ENCODE results near the gene DISP3. TPM values are rescaled to one million over a fixed set of nuclear protein-coding genes. Genes with fewer than 3 reads are reported as not detected.

The DISP3 gene
- polyA plus RNA-seq, 1 donor (not counting 4 experiments of a cell fraction or from before 2014, with no cell fraction given), result not detected

DNA sequence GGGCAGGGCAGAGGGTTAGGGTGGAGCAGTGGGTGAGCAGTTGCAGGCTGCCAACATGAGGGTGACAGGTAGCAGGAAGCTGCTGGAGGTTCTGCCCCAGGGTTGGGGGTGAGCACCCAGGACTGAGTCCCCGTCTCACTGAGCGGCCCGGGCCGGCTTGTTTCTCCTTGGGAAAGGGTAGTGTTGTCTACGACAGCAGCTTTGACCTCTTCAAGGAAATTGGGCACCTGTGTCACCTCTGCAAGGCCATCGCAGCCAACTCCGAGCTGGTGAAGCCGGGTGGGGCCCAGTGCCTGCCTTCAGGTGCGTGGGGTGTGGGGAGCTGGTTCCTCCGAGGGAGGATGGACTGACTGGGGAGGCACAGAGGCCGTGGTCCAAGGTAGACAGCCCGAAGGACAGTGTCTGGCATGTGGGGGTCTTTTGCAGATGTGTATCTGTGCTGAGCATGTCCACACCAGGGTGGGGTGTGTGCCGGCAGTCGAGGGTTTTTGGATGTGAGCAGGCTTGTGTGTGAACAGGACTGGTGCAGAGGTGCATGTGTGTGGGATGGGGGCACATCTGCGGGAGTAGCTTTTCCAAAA is 51.9 kb downstream of the DISP3 start:
- H3K9me3 ChIP-seq (ENCODE audit: control insufficient read depth, low read depth, low read length), result no peaks in the 10 kb centered on the region
- dilution Hi-C loops (cut with MboI; ENCODE audit: extremely low pct_ligation_motif_present, low sequenced_read_pairs), result no loop called here

DNA sequence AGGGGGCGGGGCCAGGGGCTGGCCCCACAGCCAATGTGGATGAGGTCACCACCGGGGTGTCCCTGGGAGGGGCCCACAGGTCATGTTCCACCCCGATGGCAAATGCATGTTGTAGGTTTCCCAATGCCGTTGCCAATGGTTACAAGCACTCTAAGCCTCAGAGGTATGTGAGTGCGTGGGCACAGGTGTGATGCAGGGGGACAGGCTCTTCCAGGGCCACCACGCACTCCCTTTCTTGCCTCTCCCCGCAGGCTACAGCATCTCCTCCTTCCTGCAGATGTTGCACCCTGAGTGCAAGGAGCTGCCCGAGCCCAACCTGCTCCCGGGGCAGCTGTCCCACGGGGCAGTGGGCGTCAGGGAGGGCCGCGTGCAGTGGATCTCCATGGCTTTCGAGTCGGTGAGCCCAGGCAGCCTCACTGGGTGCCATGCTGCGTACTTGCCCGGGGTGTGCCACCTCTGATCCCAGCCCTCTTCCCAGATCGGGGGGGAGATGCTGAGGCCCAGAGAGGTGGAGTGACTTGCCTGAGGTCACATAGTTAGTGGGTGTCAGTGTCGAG is 52.4 kb downstream of the DISP3 start:
- H3K27ac ChIP-seq (ENCODE audit: control insufficient read depth, insufficient read depth, low read length), result no peak overlapping the region
- no peak for TF ChIP-seq EZH2 (IDR thresholded peaks at IDR 0.05; ENCODE audit: low read length)
- TF ChIP-seq, protein P1, sequence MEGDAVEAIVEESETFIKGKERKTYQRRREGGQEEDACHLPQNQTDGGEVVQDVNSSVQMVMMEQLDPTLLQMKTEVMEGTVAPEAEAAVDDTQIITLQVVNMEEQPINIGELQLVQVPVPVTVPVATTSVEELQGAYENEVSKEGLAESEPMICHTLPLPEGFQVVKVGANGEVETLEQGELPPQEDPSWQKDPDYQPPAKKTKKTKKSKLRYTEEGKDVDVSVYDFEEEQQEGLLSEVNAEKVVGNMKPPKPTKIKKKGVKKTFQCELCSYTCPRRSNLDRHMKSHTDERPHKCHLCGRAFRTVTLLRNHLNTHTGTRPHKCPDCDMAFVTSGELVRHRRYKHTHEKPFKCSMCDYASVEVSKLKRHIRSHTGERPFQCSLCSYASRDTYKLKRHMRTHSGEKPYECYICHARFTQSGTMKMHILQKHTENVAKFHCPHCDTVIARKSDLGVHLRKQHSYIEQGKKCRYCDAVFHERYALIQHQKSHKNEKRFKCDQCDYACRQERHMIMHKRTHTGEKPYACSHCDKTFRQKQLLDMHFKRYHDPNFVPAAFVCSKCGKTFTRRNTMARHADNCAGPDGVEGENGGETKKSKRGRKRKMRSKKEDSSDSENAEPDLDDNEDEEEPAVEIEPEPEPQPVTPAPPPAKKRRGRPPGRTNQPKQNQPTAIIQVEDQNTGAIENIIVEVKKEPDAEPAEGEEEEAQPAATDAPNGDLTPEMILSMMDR (optimal IDR thresholded peaks at IDR 0.05 in 1 of 3, IDR thresholded peaks at IDR 0.05 in 1 of 3, conservative IDR thresholded peaks at IDR 0.05 in 1 of 3; ENCODE audit: extremely low read depth in 1 of 3, insufficient read depth in 2 of 3, low read length in 3 of 3), result no peak
- H3K4me1 ChIP-seq (ENCODE audit: control insufficient read depth, extremely low read depth, insufficient read depth, low read length), result no peaks in the 10 kb centered on the region
- no peaks in the 10 kb centered on the region for H3K9me1 ChIP-seq (ENCODE audit: control insufficient read depth, extremely low read depth, insufficient read depth, low read length)
- no peak overlapping the region for H2AFZ ChIP-seq (ENCODE audit: control insufficient read depth, low read length)
- no peak overlapping the region for H3K4me3 ChIP-seq (ENCODE audit: control insufficient read depth in 2 of 3, extremely low read depth in 1 of 3, insufficient read depth in 2 of 3, low read depth in 1 of 3, low read length in 3 of 3)
- DNase-seq (ENCODE audit: low read depth, low spot score) (no peak), FAIRE-seq (no peak)
- no peaks in the 10 kb centered on the region for H3K9me3 ChIP-seq (ENCODE audit: control insufficient read depth, low read depth, low read length)
- dilution Hi-C loops (cut with MboI; ENCODE audit: extremely low pct_ligation_motif_present, low sequenced_read_pairs), result no loop called here
- no peak overlapping the region for H3K9ac ChIP-seq (ENCODE audit: control insufficient read depth, extremely low read depth, insufficient read depth, low read length)
- H3K27me3 ChIP-seq (ENCODE audit: control insufficient read depth, extremely low read depth, insufficient read depth, low read length), result peaks cover 6% of the 10 kb centered on the region
- no peaks in the 10 kb centered on the region for H3K79me2 ChIP-seq (ENCODE audit: control insufficient read depth, insufficient read depth, low read length)
- no peak overlapping the region for H3K4me2 ChIP-seq (ENCODE audit: control insufficient read depth, extremely low read depth, insufficient read depth, low read depth, low read length)
- H4K20me1 ChIP-seq (ENCODE audit: control insufficient read depth, extremely low read depth, insufficient read depth, low read length), result no peaks in the 10 kb centered on the region
- no peaks in the 10 kb centered on the region for H3K36me3 ChIP-seq (ENCODE audit: control insufficient read depth in 2 of 2, extremely low read depth in 1 of 2, insufficient read depth in 2 of 2, low read length in 2 of 2)

More for the DNA sequence above, 51.9 kb downstream of the DISP3 start:
- H3K9ac ChIP-seq (ENCODE audit: control insufficient read depth, extremely low read depth, insufficient read depth, low read length), result no peak overlapping the region
- no peak overlapping the region for H3K27ac ChIP-seq (ENCODE audit: control insufficient read depth, insufficient read depth, low read length)
- no peaks in the 10 kb centered on the region for H3K9me1 ChIP-seq (ENCODE audit: control insufficient read depth, extremely low read depth, insufficient read depth, low read length)
- FAIRE-seq (no peak), DNase-seq (ENCODE audit: low read depth, low spot score) (no peak)
- H3K79me2 ChIP-seq (ENCODE audit: control insufficient read depth, insufficient read depth, low read length), result no peaks in the 10 kb centered on the region
- H3K27me3 ChIP-seq (ENCODE audit: control insufficient read depth, extremely low read depth, insufficient read depth, low read length), result peaks cover 6% of the 10 kb centered on the region
- H4K20me1 ChIP-seq (ENCODE audit: control insufficient read depth, extremely low read depth, insufficient read depth, low read length), result no peaks in the 10 kb centered on the region
- H3K4me1 ChIP-seq (ENCODE audit: control insufficient read depth, extremely low read depth, insufficient read depth, low read length), result no peaks in the 10 kb centered on the region
- TF ChIP-seq, protein P1 (optimal IDR thresholded peaks at IDR 0.05 in 1 of 3, IDR thresholded peaks at IDR 0.05 in 1 of 3, conservative IDR thresholded peaks at IDR 0.05 in 1 of 3; ENCODE audit: extremely low read depth in 1 of 3, insufficient read depth in 2 of 3, low read length in 3 of 3), result no peak
- no peak for TF ChIP-seq EZH2 (IDR thresholded peaks at IDR 0.05; ENCODE audit: low read length)
- no peak overlapping the region for H2AFZ ChIP-seq (ENCODE audit: control insufficient read depth, low read length)
- H3K36me3 ChIP-seq (ENCODE audit: control insufficient read depth in 2 of 2, extremely low read depth in 1 of 2, insufficient read depth in 2 of 2, low read length in 2 of 2), result no peaks in the 10 kb centered on the region
- no peak overlapping the region for H3K4me2 ChIP-seq (ENCODE audit: control insufficient read depth, extremely low read depth, insufficient read depth, low read depth, low read length)
- H3K4me3 ChIP-seq (ENCODE audit: control insufficient read depth in 2 of 3, extremely low read depth in 1 of 3, insufficient read depth in 2 of 3, low read depth in 1 of 3, low read length in 3 of 3), result no peak overlapping the region
